Caco-2 (cell line): ENCODE results near the gene TRAFD1. TPM values are rescaled to one million over a fixed set of nuclear protein-coding genes. Genes with fewer than 3 reads are reported as not detected.

Experiments used
- BruUV-seq: library from RNA; stranded (reverse); fragments of 400-500 nt; replicated peaks from 2 replicates; lab custom pipeline; 2021; lab: Mats Ljungman, UMichigan
- CTCF ChIA-PET: fragments of 300-600 bp; sonication (Branson Sonifier 250); formaldehyde crosslinking; loops from one replicate; lab custom pipeline; 2022; ENCODE audit warnings: antibody characterized with exemption; lab: Charles Lee
- POLR2A ChIA-PET: fragments of 300-600 bp; sonication (Branson Sonifier 250); formaldehyde crosslinking; loops from one replicate; lab custom pipeline; 2022; ENCODE audit warnings: antibody characterized with exemption; lab: Charles Lee
- DNase-seq, 2 experiments: peaks; one replicate each; pipeline versions ENCODE4 v3.0.0 to v3.0.0-alpha.2; 2020 to 2022
- H3K27me3 ChIP-seq: replicated peaks from 2 replicates; pipeline ENCODE4 v1.6.0; 2011; ENCODE audit warnings: low read length; ENCODE audit not compliant: control insufficient read depth, insufficient read depth
- H3K36me3 ChIP-seq: 2 replicates; pipeline ENCODE4 v1.5.1; 2011; ENCODE audit warnings: low read length; ENCODE audit not compliant: control insufficient read depth, insufficient read depth
- H3K4me1 ChIP-seq: fragments of 250-450 bp; sonication (Bioruptor Pico); 2 replicates; pipeline ENCODE4 v1.5.1; 2020; ENCODE audit warnings: mild to moderate bottlenecking
- H3K4me3 ChIP-seq: 2 replicates; pipeline ENCODE4 v1.5.1; 2011; ENCODE audit warnings: low read depth, mild to moderate bottlenecking, control low read depth, low read length
- H3K9me3 ChIP-seq: fragments of 250-450 bp; sonication (Bioruptor Pico); 2 replicates; pipeline ENCODE4 v1.5.1; 2020; ENCODE audit warnings: mild to moderate bottlenecking, moderate library complexity
- H3K27ac Mint-ChIP-seq: one replicate; pipeline ENCODE4 v1.8.0; 2022; ENCODE audit warnings: mixed read lengths; ENCODE audit not compliant: unreplicated experiment
- H3K27me3 Mint-ChIP-seq: one replicate; pipeline ENCODE4 v1.8.0; 2022; ENCODE audit warnings: mixed read lengths; ENCODE audit not compliant: insufficient read depth, unreplicated experiment
- H3K36me3 Mint-ChIP-seq: one replicate; pipeline ENCODE4 v1.8.0; 2022; ENCODE audit warnings: mild to moderate bottlenecking, mixed read lengths; ENCODE audit not compliant: insufficient read depth, unreplicated experiment
- H3K4me1 Mint-ChIP-seq: one replicate; pipeline ENCODE4 v1.8.0; 2022; ENCODE audit warnings: low read depth, mixed read lengths; ENCODE audit not compliant: unreplicated experiment
- H3K4me3 Mint-ChIP-seq: one replicate; pipeline ENCODE4 v1.8.0; 2022; ENCODE audit warnings: mild to moderate bottlenecking, moderate library complexity, mixed read lengths; ENCODE audit not compliant: unreplicated experiment
- H3K9me3 Mint-ChIP-seq: one replicate; pipeline ENCODE4 v1.8.0; 2022; ENCODE audit warnings: mixed read lengths; ENCODE audit not compliant: unreplicated experiment
- intact Hi-C: fragments of 100-400 bp; cut with micrococcal nuclease; formaldehyde crosslinking; loops from one replicate; pipeline ENCODE4 v1.10.0; 2022; ENCODE audit not compliant: unreplicated experiment
- total RNA-seq: library from RNA; stranded (reverse); gene quantifications from 2 replicates; pipeline ENCODE4 v1.2.3, GENCODE V29; 2022
- TF ChIP-seq, protein P1 (sequence below), 2 experiments: fragments of 200-600 bp in 1 of 2; IDR thresholded peaks; 1 replicate in 1 of 2; 2 replicates in 1 of 2; pipeline versions ENCODE4 v1.5.1 to v1.8.0; 2011 to 2022; ENCODE audit warnings: antibody characterized with exemption in 1 of 2, control low read depth in 1 of 2, inconsistent platforms in 1 of 2, low read depth in 1 of 2, low read length in 1 of 2, mild to moderate bottlenecking in 1 of 2, moderate library complexity in 1 of 2; ENCODE audit not compliant: insufficient read depth in 1 of 2, severe bottlenecking in 1 of 2, unreplicated experiment in 1 of 2

TRAFD1 gene
- total RNA-seq, 1 experiment from 2014 or later = 25.5 TPM

DNA sequence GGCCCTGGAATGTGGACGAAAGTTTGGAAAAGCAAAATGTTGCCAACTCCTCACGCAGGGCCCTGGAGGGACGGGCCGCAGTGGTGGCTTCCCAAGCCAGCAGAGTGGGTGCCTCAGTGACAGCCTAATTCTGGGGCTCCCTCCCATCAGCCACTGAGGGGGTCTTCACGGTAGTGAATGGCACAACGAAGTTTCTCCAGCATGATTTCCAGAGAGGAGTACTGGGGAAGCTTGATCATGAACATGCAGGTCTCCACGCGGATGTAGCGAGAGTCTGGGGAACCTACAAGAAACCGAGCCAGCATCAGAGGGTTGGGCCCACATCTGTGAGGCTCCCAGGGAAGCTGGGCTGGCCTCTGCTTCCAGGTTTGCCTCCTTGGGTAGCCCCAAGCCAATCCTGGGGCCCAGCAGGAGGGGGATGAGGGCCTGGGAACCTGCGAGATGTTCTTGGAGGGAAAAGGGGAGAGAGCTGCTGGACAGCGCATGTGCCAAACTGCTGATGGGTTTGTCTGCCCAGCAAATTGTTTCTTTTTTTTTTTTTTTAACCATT lies 37.0 kb downstream of the TRAFD1 start:
- CTCF ChIA-PET = interaction anchor here (1.0 kb wide), 1 partner anchor 36 kb away, joined by 4 read pairs; no protein-coding TSS in a partner anchor
- no TSS peak for BruUV-seq
- intact Hi-C loops = no loop called here

DNA sequence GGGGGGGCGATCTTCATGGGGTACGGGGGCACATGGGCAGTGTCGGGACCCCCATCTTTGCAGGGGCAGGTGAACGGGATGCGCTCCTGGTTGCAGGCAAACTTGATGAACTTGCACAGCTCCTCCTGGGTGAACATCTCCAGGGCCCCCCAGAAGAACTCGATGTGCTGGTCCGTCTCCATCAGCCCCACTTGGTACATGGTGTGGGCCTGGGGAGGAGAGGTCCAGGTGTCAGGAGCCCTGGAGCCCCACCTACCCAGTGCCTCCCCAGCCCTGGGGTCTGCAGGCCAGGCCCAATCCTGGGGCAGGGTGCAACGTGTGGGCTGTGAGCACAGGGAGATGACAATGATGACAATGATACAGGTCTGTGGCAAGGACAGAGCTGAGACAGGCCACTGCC lies 37.7 kb downstream of the TRAFD1 start:
- BruUV-seq = no TSS peak
- Mint-ChIP-seq H3K9me3 (peaks cover 4% of the 10 kb centered on the region), H3K4me1 (no peaks in the 10 kb centered on the region), H3K36me3 (peaks cover 50% of the 10 kb centered on the region), H3K27me3 (no peaks in the 10 kb centered on the region), H3K27ac (no peak overlapping the region), H3K4me3 (no peak overlapping the region)
- H3K9me3 ChIP-seq = no peaks in the 10 kb centered on the region; the same call in 1 of the 2 replicates
- TF ChIP-seq, protein P1, sequence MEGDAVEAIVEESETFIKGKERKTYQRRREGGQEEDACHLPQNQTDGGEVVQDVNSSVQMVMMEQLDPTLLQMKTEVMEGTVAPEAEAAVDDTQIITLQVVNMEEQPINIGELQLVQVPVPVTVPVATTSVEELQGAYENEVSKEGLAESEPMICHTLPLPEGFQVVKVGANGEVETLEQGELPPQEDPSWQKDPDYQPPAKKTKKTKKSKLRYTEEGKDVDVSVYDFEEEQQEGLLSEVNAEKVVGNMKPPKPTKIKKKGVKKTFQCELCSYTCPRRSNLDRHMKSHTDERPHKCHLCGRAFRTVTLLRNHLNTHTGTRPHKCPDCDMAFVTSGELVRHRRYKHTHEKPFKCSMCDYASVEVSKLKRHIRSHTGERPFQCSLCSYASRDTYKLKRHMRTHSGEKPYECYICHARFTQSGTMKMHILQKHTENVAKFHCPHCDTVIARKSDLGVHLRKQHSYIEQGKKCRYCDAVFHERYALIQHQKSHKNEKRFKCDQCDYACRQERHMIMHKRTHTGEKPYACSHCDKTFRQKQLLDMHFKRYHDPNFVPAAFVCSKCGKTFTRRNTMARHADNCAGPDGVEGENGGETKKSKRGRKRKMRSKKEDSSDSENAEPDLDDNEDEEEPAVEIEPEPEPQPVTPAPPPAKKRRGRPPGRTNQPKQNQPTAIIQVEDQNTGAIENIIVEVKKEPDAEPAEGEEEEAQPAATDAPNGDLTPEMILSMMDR (IDR thresholded peaks at IDR 0.05; ENCODE audit: insufficient read depth in 1 of 2, low read depth in 1 of 2, low read length in 1 of 2, severe bottlenecking in 1 of 2, unreplicated experiment in 1 of 2) = no peak
- H3K4me1 ChIP-seq = no peaks in the 10 kb centered on the region
- no peaks in the 10 kb centered on the region for H3K27me3 ChIP-seq
- peaks cover 2% of the 10 kb centered on the region; the same call in 1 of the 2 replicates for H3K36me3 ChIP-seq
- ChIA-PET POLR2A (no interaction called here), CTCF (interaction anchor here (1.0 kb wide), 1 partner anchor 35 kb away, joined by 4 read pairs; no protein-coding TSS in a partner anchor)
- peak in 1 of 2 experiments; percentile 26 for DNase-seq
- no peak overlapping the region for H3K4me3 ChIP-seq
- intact Hi-C loops = no loop called here

More for the DNA sequence above, 37.0 kb downstream of the TRAFD1 start:
- H3K4me3 ChIP-seq = no peak overlapping the region
- H3K27me3 ChIP-seq = no peaks in the 10 kb centered on the region
- Mint-ChIP-seq H3K27ac (no peak overlapping the region), H3K4me3 (no peak overlapping the region), H3K9me3 (peaks cover 11% of the 10 kb centered on the region), H3K27me3 (no peaks in the 10 kb centered on the region), H3K4me1 (no peaks in the 10 kb centered on the region), H3K36me3 (peaks cover 56% of the 10 kb centered on the region)
- DNase-seq = peak in 1 of 2 experiments; percentile 3
- TF ChIP-seq, protein P1 (IDR thresholded peaks at IDR 0.05; ENCODE audit: insufficient read depth in 1 of 2, low read depth in 1 of 2, low read length in 1 of 2, severe bottlenecking in 1 of 2, unreplicated experiment in 1 of 2) = no peak
- POLR2A ChIA-PET = no interaction called here
- no peaks in the 10 kb centered on the region; the same call in 1 of the 2 replicates for H3K9me3 ChIP-seq
- H3K4me1 ChIP-seq = no peaks in the 10 kb centered on the region
- H3K36me3 ChIP-seq = peaks cover 2% of the 10 kb centered on the region; the same call in 1 of the 2 replicates

DNA sequence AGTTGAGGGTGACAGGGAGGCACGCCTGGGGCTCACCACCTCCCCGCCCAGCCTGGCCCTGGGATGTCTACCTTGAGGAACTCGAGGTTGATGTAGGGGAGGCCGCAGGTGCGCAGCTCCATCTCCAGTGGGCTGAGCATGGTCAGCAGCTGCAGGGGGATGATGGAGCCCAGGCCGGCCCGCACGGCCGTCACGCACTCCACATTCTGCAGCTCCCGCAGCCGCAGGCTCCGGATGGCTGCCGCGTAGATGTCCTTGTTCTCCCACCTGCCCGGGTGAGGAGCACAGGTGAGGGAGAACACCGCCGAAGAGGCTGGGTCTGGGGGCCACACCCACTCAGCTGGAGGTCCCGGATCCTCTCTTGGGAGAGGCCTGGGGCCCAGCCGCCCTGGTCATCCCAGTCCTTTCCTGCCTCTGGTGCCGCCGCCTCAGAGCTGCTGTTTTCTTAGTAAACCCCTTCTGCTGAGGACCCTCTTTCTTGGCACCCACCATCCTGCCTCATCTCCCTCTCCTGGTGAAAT lies 38.2 kb downstream of the TRAFD1 start:
- Histone ChIP-seq H3K4me1 (no peaks in the 10 kb centered on the region), H3K9me3 (no peaks in the 10 kb centered on the region; the same call in 1 of the 2 replicates), H3K27me3 (no peaks in the 10 kb centered on the region), H3K4me3 (no peak overlapping the region), H3K36me3 (peaks cover 2% of the 10 kb centered on the region; the same call in 1 of the 2 replicates)
- intact Hi-C loops = no loop called here
- ChIA-PET POLR2A (no interaction called here), CTCF (no interaction called here)
- BruUV-seq = no TSS peak
- Mint-ChIP-seq H3K9me3 (no peaks in the 10 kb centered on the region), H3K36me3 (peaks cover 45% of the 10 kb centered on the region), H3K4me3 (no peak overlapping the region), H3K4me1 (no peaks in the 10 kb centered on the region), H3K27ac (no peak overlapping the region), H3K27me3 (no peaks in the 10 kb centered on the region)
- TF ChIP-seq, protein P1 (IDR thresholded peaks at IDR 0.05; ENCODE audit: insufficient read depth in 1 of 2, low read depth in 1 of 2, low read length in 1 of 2, severe bottlenecking in 1 of 2, unreplicated experiment in 1 of 2) = no peak
- DNase-seq = peak in 1 of 2 experiments; percentile 26
